SIG-M5 (cell line): ENCODE data around the gene CACNA1F.

Experiments used
- DNase-seq: peaks from one replicate; lab custom pipeline; 2025; lab: John Stamatoyannopoulos, UW

CACNA1F gene

GRCh38 chrX:49230500-49231232 lies 2.5 kb downstream of the CACNA1F start:
- DNase-seq = no peak

- no peak for DNase-seq
These were observed 5.0 kb downstream of the CACNA1F start for GRCh38 chrX:49228185-49228584.

- no peak for DNase-seq
These were observed 5.4 kb downstream of the CACNA1F start for GRCh38 chrX:49227726-49228125.

GRCh38 chrX:49226946-49227345 lies 6.2 kb downstream of the CACNA1F start:
- DNase-seq = no peak

- DNase-seq = no peak
These were observed 7.3 kb downstream of the CACNA1F start for GRCh38 chrX:49225858-49226257.

- DNase-seq = no peak
These were observed 11.3 kb downstream of the CACNA1F start for GRCh38 chrX:49221868-49222267.

GRCh38 chrX:49220100-49220499 lies 13.0 kb downstream of the CACNA1F start:
- DNase-seq = no peak

GRCh38 chrX:49214996-49215526 lies 18.1 kb downstream of the CACNA1F start:
- DNase-seq = no peak

- no peak for DNase-seq
These were observed 18.7 kb downstream of the CACNA1F start for GRCh38 chrX:49214416-49214815.

- no peak for DNase-seq
These were observed 20.3 kb downstream of the CACNA1F start for GRCh38 chrX:49212861-49213260.

- DNase-seq = no peak
These were observed 20.9 kb downstream of the CACNA1F start for GRCh38 chrX:49212209-49212608.

GRCh38 chrX:49211074-49211473 lies 22.1 kb downstream of the CACNA1F start:
- DNase-seq = no peak

GRCh38 chrX:49210406-49210805 lies 22.7 kb downstream of the CACNA1F start:
- no peak for DNase-seq

- no peak for DNase-seq
These were observed 23.5 kb downstream of the CACNA1F start for GRCh38 chrX:49209434-49210251.

GRCh38 chrX:49208399-49208798 lies 24.7 kb downstream of the CACNA1F start:
- DNase-seq = no peak

- DNase-seq = no peak
These were observed 26.6 kb downstream of the CACNA1F start for GRCh38 chrX:49206543-49206942.

GRCh38 chrX:49205443-49205842 lies 27.7 kb downstream of the CACNA1F start:
- DNase-seq = no peak

- no peak for DNase-seq
These were observed 28.4 kb downstream of the CACNA1F start for GRCh38 chrX:49204709-49205108.

GRCh38 chrX:49204017-49204416 lies 29.1 kb downstream of the CACNA1F start:
- DNase-seq = no peak

- DNase-seq = no peak
These were observed 29.6 kb downstream of the CACNA1F start for GRCh38 chrX:49203536-49203935.

- DNase-seq = no peak
These were observed 31.1 kb downstream of the CACNA1F start for GRCh38 chrX:49202022-49202421.

- no peak for DNase-seq
These were observed 33.0 kb downstream of the CACNA1F start, which contains the start of gene SYP for GRCh38 chrX:49199906-49200771. Gene SYP, minus strand, starts transcription at chrX:49200193. Its CDS starts 7 bp downstream, at chrX:49200186.
